ENCODE results near the gene SMIM35.

The SMIM35 gene

DNA sequence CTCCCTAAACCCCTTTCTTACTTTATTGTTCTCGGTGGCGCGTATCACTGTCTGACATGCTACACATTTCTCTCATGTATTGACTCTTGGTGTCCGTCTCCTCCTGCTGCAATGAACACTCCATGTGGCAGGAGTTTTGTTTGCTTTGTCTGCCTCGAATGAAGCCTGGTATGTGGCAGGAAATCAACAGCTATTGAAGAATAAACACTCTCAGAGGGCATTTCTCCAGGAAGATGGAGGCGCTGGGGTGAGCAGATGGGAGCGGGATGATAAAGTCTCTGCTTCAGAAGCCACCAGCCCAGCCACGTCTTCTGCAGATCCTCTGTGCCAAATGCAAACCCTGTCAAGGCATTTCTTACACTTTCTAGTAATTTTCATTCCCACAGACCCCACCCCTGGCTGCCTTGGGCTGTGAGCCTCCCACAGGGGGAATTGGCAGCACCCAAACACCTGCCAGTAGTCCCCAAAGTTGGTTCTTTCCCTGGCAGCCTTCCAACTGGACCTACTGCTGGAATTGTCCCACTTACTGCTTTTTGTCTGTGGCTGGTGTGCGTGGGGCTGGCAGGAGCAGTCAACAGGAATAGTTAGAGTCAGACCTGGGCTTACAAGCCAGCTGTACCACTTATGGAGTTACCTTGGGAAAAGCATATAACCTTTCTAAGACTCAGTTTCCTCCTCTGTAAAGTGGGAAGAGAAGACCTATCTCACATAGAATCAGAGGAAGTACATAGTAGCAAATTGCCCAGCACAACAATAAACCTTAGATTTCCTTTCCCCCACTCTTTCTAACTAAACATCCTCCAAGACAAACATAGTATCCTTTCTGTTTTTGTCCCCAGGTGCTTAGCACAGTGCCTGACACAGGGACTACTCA, 113.9 kb downstream of the SMIM35 start:
- no peak for DNase-seq (ENCODE audit: low read depth in 1 of 2, low spot score in 1 of 2)
- no peak overlapping the region for H3K4me3 ChIP-seq (replicated peaks; ENCODE audit: insufficient read depth, low read length)
- peak overlapping the region; percentile 55 for H3K27ac ChIP-seq (replicated peaks)
- H3K27me3 ChIP-seq (ENCODE audit: insufficient read depth, poor library complexity, severe bottlenecking): no peaks in the 10 kb centered on the region
- TF ChIP-seq REST (IDR thresholded peaks at IDR 0.05; ENCODE audit: insufficient replicate concordance, low read depth): no peak
- TF ChIP-seq GABPA (IDR thresholded peaks at IDR 0.05; ENCODE audit: low read depth): no peak
- TF ChIP-seq SPI1 (IDR thresholded peaks at IDR 0.05; ENCODE audit: borderline replicate concordance, low read depth): no peak
- TF ChIP-seq POLR2AphosphoS5 (IDR thresholded peaks at IDR 0.05; ENCODE audit: low read depth): no peak
- no peak for TF ChIP-seq CTCF (IDR thresholded peaks at IDR 0.05; ENCODE audit: insufficient read depth, low read length)

DNA sequence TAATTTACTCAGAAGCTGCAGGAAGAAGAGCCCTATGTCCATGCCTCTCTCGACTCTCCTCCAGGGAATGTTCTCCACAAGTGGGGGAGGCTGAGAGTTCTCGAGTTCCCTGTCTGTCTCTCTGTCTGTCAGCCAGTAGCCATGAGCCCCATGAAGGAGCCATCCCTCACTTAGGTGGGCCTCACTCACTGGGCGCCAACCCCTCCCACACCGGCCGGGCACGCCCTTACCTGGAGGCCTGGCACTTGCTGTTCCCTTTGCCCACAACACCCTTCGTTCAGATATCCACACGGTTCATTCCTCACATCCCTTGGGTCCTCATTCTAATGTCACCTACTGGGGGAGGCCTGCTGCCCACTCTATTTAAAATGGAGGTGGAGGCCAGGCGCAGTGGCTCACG, 114.7 kb downstream of the SMIM35 start:
- Histone ChIP-seq H3K27me3 (ENCODE audit: insufficient read depth, poor library complexity, severe bottlenecking) (no peaks in the 10 kb centered on the region), H3K4me3 (replicated peaks; ENCODE audit: insufficient read depth, low read length) (no peak overlapping the region), H3K27ac (replicated peaks) (no peak overlapping the region)
- TF ChIP-seq SPI1 (IDR thresholded peaks at IDR 0.05; ENCODE audit: borderline replicate concordance, low read depth) (no peak), POLR2AphosphoS5 (IDR thresholded peaks at IDR 0.05; ENCODE audit: low read depth) (no peak), GABPA (IDR thresholded peaks at IDR 0.05; ENCODE audit: low read depth) (no peak), REST (IDR thresholded peaks at IDR 0.05; ENCODE audit: insufficient replicate concordance, low read depth) (no peak), CTCF (IDR thresholded peaks at IDR 0.05; ENCODE audit: insufficient read depth, low read length) (no peak)
- DNase-seq (ENCODE audit: low read depth in 1 of 2, low spot score in 1 of 2): no peak

GRCh38 chr11:117970400-117971024, 116.3 kb downstream of the SMIM35 start:
- Histone ChIP-seq H3K27me3 (ENCODE audit: insufficient read depth, poor library complexity, severe bottlenecking) (no peaks in the 10 kb centered on the region), H3K4me3 (replicated peaks; ENCODE audit: insufficient read depth, low read length) (no peak overlapping the region), H3K27ac (replicated peaks) (peak overlapping the region; percentile 53)
- peak; percentile 78 to 83 for DNase-seq (ENCODE audit: low read depth in 1 of 2, low spot score in 1 of 2)
- TF ChIP-seq POLR2AphosphoS5 (IDR thresholded peaks at IDR 0.05; ENCODE audit: low read depth) (peak; percentile 52; the same call in 1 of the 2 replicates), REST (IDR thresholded peaks at IDR 0.05; ENCODE audit: insufficient replicate concordance, low read depth) (no peak), SPI1 (IDR thresholded peaks at IDR 0.05; ENCODE audit: borderline replicate concordance, low read depth) (peak; percentile 69), CTCF (IDR thresholded peaks at IDR 0.05; ENCODE audit: insufficient read depth, low read length) (no peak)

Data from HL-60 (cell line).